Calu3 (cell line): ENCODE measurements around the gene EPN3. TPM values are rescaled to one million over a fixed set of nuclear protein-coding genes. Genes with fewer than 3 reads are reported as not detected.
A peak's percentile ranks its signal among the peaks of the same experiment; 100 is the strongest.

Experiments used
- BruUV-seq: library from RNA; stranded (reverse); fragments of 400-500 nt; replicated peaks from 2 replicates; lab custom pipeline; 2021; lab: Mats Ljungman, UMichigan
- CTCF ChIA-PET: fragments of 300-600 bp; sonication (Branson Sonifier 250); formaldehyde crosslinking; loops from one replicate; lab custom pipeline; 2022; ENCODE audit warnings: antibody characterized with exemption; lab: Charles Lee
- DNase-seq: peaks from one replicate; pipeline ENCODE4 v3.0.0; 2022
- H3K27ac Mint-ChIP-seq: one replicate; pipeline ENCODE4 v1.8.0; 2022; ENCODE audit warnings: mixed read lengths; ENCODE audit not compliant: unreplicated experiment
- H3K27me3 Mint-ChIP-seq: one replicate; pipeline ENCODE4 v1.8.0; 2022; ENCODE audit warnings: mixed read lengths; ENCODE audit not compliant: unreplicated experiment
- H3K36me3 Mint-ChIP-seq: one replicate; pipeline ENCODE4 v1.8.0; 2022; ENCODE audit warnings: mild to moderate bottlenecking, moderate library complexity, mixed read lengths; ENCODE audit not compliant: insufficient read depth, unreplicated experiment
- H3K4me1 Mint-ChIP-seq: one replicate; pipeline ENCODE4 v1.8.0; 2022; ENCODE audit warnings: mild to moderate bottlenecking, low read depth, mixed read lengths; ENCODE audit not compliant: unreplicated experiment
- H3K4me3 Mint-ChIP-seq: one replicate; pipeline ENCODE4 v1.8.0; 2022; ENCODE audit warnings: mild to moderate bottlenecking, low read depth, moderate library complexity, mixed read lengths; ENCODE audit not compliant: unreplicated experiment
- H3K9me3 Mint-ChIP-seq: one replicate; pipeline ENCODE4 v1.8.0; 2022; ENCODE audit warnings: low read depth, mixed read lengths; ENCODE audit not compliant: unreplicated experiment
- CTCF ChIP-seq: fragments of 200-600 bp; IDR thresholded peaks from one replicate; pipeline ENCODE4 v1.8.0; 2022; ENCODE audit warnings: antibody characterized with exemption; ENCODE audit not compliant: unreplicated experiment
- intact Hi-C: fragments of 100-400 bp; cut with micrococcal nuclease; formaldehyde crosslinking; loops from one replicate; pipeline ENCODE4 v1.10.0; 2022; ENCODE audit not compliant: unreplicated experiment
- total RNA-seq: library from RNA; stranded (reverse); gene quantifications from 2 replicates; pipeline ENCODE4 v1.2.3, GENCODE V29; 2022

EPN3 gene
- total RNA-seq, 1 experiment from 2014 or later = 41.9 TPM

- Mint-ChIP-seq H3K36me3 (peaks cover 4% of the 10 kb centered on the region), H3K4me3 (no peak overlapping the region), H3K9me3 (no peaks in the 10 kb centered on the region), H3K4me1 (peaks cover 11% of the 10 kb centered on the region), H3K27me3 (peaks cover 89% of the 10 kb centered on the region), H3K27ac (no peak overlapping the region)
- CTCF ChIA-PET = interaction anchor here (0.6 kb wide), 1 partner anchor 342 kb away, joined by 4 read pairs; no protein-coding TSS in a partner anchor
- no peak for TF ChIP-seq CTCF
- DNase-seq = no peak
- BruUV-seq = no TSS peak
- intact Hi-C loops = no loop called here
Measured at GRCh38 chr17:50589095-50589705, 56.7 kb downstream of the EPN3 start.

GRCh38 chr17:50590946-50591737 is 58.6 kb downstream of the EPN3 start:
- TF ChIP-seq CTCF = no peak
- H3K9me3 Mint-ChIP-seq = no peaks in the 10 kb centered on the region
- intact Hi-C loops = no loop called here
- peaks cover 4% of the 10 kb centered on the region for H3K36me3 Mint-ChIP-seq
- BruUV-seq = no TSS peak
- no peak overlapping the region for H3K4me3 Mint-ChIP-seq
- DNase-seq = no peak
- no peak overlapping the region for H3K27ac Mint-ChIP-seq
- H3K27me3 Mint-ChIP-seq = peaks cover 89% of the 10 kb centered on the region
- CTCF ChIA-PET = no interaction called here
- peaks cover 11% of the 10 kb centered on the region for H3K4me1 Mint-ChIP-seq

GRCh38 chr17:50593321-50593720 is 60.8 kb downstream of the EPN3 start:
- BruUV-seq = no TSS peak
- Mint-ChIP-seq H3K9me3 (no peaks in the 10 kb centered on the region), H3K36me3 (no peaks in the 10 kb centered on the region), H3K4me3 (no peak overlapping the region), H3K27ac (no peak overlapping the region), H3K4me1 (peaks cover 11% of the 10 kb centered on the region), H3K27me3 (peaks cover 95% of the 10 kb centered on the region)
- CTCF ChIA-PET = no interaction called here
- intact Hi-C loops = no loop called here
- no peak for TF ChIP-seq CTCF
- DNase-seq = peak; percentile 21

Other genes with a start within 250 kb of the EPN3 start
- 44.3 and 49.3 TPM in 2 replicates for gene XYLT2, start 186.6 kb upstream of the EPN3 start, total RNA-seq
- gene MRPL27, start 159.6 kb upstream of the EPN3 start, total RNA-seq = 79.0 and 84.0 TPM in 2 replicates
- gene EME1, start 159.5 kb upstream of the EPN3 start, total RNA-seq = 32.6 and 33.5 TPM in 2 replicates
- 205 and 212 TPM in 2 replicates for gene LRRC59, start 135.2 kb upstream of the EPN3 start, total RNA-seq
- 148 and 156 TPM in 2 replicates for gene ACSF2, start 106.5 kb upstream of the EPN3 start, total RNA-seq
- gene CHAD, start 63.9 kb upstream of the EPN3 start, total RNA-seq = not detected in 2 replicates
- 42.6 and 51.1 TPM in 2 replicates for gene RSAD1, start 53.9 kb upstream of the EPN3 start, total RNA-seq
- gene MYCBPAP, start 24.3 kb upstream of the EPN3 start, total RNA-seq = 0.52 and 1.0 TPM in 2 replicates
- gene SPATA20, start 14.4 kb downstream of the EPN3 start, total RNA-seq = 33.2 and 47.8 TPM in 2 replicates
- not detected in 2 replicates for gene CACNA1G, start 28.0 kb downstream of the EPN3 start, total RNA-seq
- gene ABCC3, start 102.1 kb downstream of the EPN3 start, total RNA-seq = 88.0 and 125 TPM in 2 replicates
- 67.2 and 68.5 TPM in 2 replicates for gene ANKRD40, start 175.2 kb downstream of the EPN3 start, total RNA-seq
- gene LUC7L3, start 186.9 kb downstream of the EPN3 start, total RNA-seq = 152 and 155 TPM in 2 replicates
- gene ANKRD40CL, start 234.8 kb downstream of the EPN3 start, total RNA-seq = 0.64 TPM in 1 of 2 replicates, not detected in the other